Endothelial cell (in vitro differentiated cells): ENCODE data around the gene CIAO2B. TPM values are rescaled to one million over a fixed set of nuclear protein-coding genes. Genes with fewer than 3 reads are reported as not detected.

ENCODE experiments used
- DNase-seq: peaks from one replicate; pipeline ENCODE4 v3.0.0; 2021; ENCODE audit warnings: low spot score
- H3K27ac Mint-ChIP-seq: one replicate; pipeline ENCODE4 v1.8.0; 2021; ENCODE audit warnings: mixed read lengths, inconsistent platforms; ENCODE audit not compliant: unreplicated experiment
- H3K27me3 Mint-ChIP-seq: one replicate; pipeline ENCODE4 v1.8.0; 2021; ENCODE audit warnings: mild to moderate bottlenecking, moderate library complexity, mixed read lengths, inconsistent platforms; ENCODE audit not compliant: unreplicated experiment
- H3K36me3 Mint-ChIP-seq: one replicate; pipeline ENCODE4 v1.8.0; 2021; ENCODE audit warnings: mild to moderate bottlenecking, low read depth, mixed read lengths, inconsistent platforms; ENCODE audit not compliant: unreplicated experiment
- H3K4me1 Mint-ChIP-seq: one replicate; pipeline ENCODE4 v1.8.0; 2021; ENCODE audit warnings: mild to moderate bottlenecking, mixed read lengths, inconsistent platforms; ENCODE audit not compliant: unreplicated experiment
- H3K4me3 Mint-ChIP-seq: one replicate; pipeline ENCODE4 v1.8.0; 2021; ENCODE audit warnings: mild to moderate bottlenecking, mixed read lengths, inconsistent platforms; ENCODE audit not compliant: unreplicated experiment
- H3K9me3 Mint-ChIP-seq: one replicate; pipeline ENCODE4 v1.8.0; 2021; ENCODE audit warnings: mixed read lengths, inconsistent platforms; ENCODE audit not compliant: unreplicated experiment
- CTCF ChIP-seq: fragments of 200-600 bp; sonication (generic); IDR thresholded peaks from one replicate; pipeline ENCODE4 v1.5.0; 2021; ENCODE audit warnings: antibody characterized with exemption; ENCODE audit not compliant: unreplicated experiment
- total RNA-seq: library from RNA; stranded (reverse); fragmentation: NEBNext Ultra II Directional; extraction: Animal tissue kit (Norgen Biotek cat#: 25700); gene quantifications from one replicate; pipeline ENCODE4 v1.2.1, GENCODE V29; 2021; ENCODE audit not compliant: unreplicated experiment

CIAO2B gene
- total RNA-seq, 1 donor from 2014 or later = 38.8 TPM

GRCh38 chr16:66932076-66932475 is 2.1 kb downstream of the CIAO2B start:
- Mint-ChIP-seq H3K4me1 (peaks cover 17% of the 10 kb centered on the region), H3K27ac (no peak overlapping the region), H3K36me3 (peaks cover 16% of the 10 kb centered on the region), H3K4me3 (peak overlapping the region; percentile 96), H3K27me3 (peaks cover 13% of the 10 kb centered on the region), H3K9me3 (no peaks in the 10 kb centered on the region)
- no peak for DNase-seq
- TF ChIP-seq CTCF = no peak

GRCh38 chr16:66931665-66932064 is 2.5 kb downstream of the CIAO2B start:
- no peaks in the 10 kb centered on the region for H3K9me3 Mint-ChIP-seq
- peaks cover 16% of the 10 kb centered on the region for H3K4me1 Mint-ChIP-seq
- H3K4me3 Mint-ChIP-seq = no peak overlapping the region
- H3K27me3 Mint-ChIP-seq = peaks cover 12% of the 10 kb centered on the region
- DNase-seq = no peak
- no peak for TF ChIP-seq CTCF
- H3K27ac Mint-ChIP-seq = no peak overlapping the region
- H3K36me3 Mint-ChIP-seq = peaks cover 16% of the 10 kb centered on the region

- Mint-ChIP-seq H3K4me1 (peaks cover 16% of the 10 kb centered on the region), H3K27me3 (peaks cover 15% of the 10 kb centered on the region), H3K36me3 (peaks cover 16% of the 10 kb centered on the region), H3K4me3 (no peak overlapping the region), H3K9me3 (no peaks in the 10 kb centered on the region), H3K27ac (no peak overlapping the region)
- no peak for DNase-seq
- TF ChIP-seq CTCF = no peak
Measured at GRCh38 chr16:66930189-66930588, 4.0 kb downstream of the CIAO2B start.

GRCh38 chr16:66928702-66929388 is 5.4 kb downstream of the CIAO2B start:
- Mint-ChIP-seq H3K36me3 (peaks cover 15% of the 10 kb centered on the region), H3K9me3 (no peaks in the 10 kb centered on the region), H3K27me3 (peaks cover 15% of the 10 kb centered on the region), H3K4me1 (peaks cover 13% of the 10 kb centered on the region), H3K4me3 (peak overlapping the region; percentile 47), H3K27ac (no peak overlapping the region)
- DNase-seq = no peak
- TF ChIP-seq CTCF = no peak

GRCh38 chr16:66927918-66928649 is 6.1 kb downstream of the CIAO2B start:
- H3K4me3 Mint-ChIP-seq = no peak overlapping the region
- H3K27me3 Mint-ChIP-seq = peaks cover 20% of the 10 kb centered on the region
- no peak for DNase-seq
- H3K9me3 Mint-ChIP-seq = no peaks in the 10 kb centered on the region
- peaks cover 8% of the 10 kb centered on the region for H3K36me3 Mint-ChIP-seq
- H3K4me1 Mint-ChIP-seq = peaks cover 6% of the 10 kb centered on the region
- H3K27ac Mint-ChIP-seq = no peak overlapping the region
- TF ChIP-seq CTCF = no peak
